Osteocyte (in vitro differentiated cells): ENCODE results near the gene TYW1. TPM values are rescaled to one million over a fixed set of nuclear protein-coding genes. Genes with fewer than 3 reads are reported as not detected.
"Not testable (repeated sequence)": the region's sequence is repeated elsewhere in the genome, so short reads cannot be mapped to it uniquely, and the experiment has no call there.

Source experiments
- DNase-seq: peaks from one replicate; pipeline ENCODE4 v3.0.0; 2021; ENCODE audit warnings: mixed read lengths; ENCODE audit not compliant: unreplicated experiment; ENCODE audit errors: extremely low spot score
- H3K27ac Mint-ChIP-seq: one replicate; pipeline ENCODE4 v1.8.0; 2021; ENCODE audit warnings: mild to moderate bottlenecking, mixed read lengths; ENCODE audit not compliant: unreplicated experiment
- H3K27me3 Mint-ChIP-seq: one replicate; pipeline ENCODE4 v1.8.0; 2021; ENCODE audit warnings: mixed read lengths; ENCODE audit not compliant: unreplicated experiment
- H3K36me3 Mint-ChIP-seq: one replicate; pipeline ENCODE4 v1.8.0; 2021; ENCODE audit warnings: mixed read lengths; ENCODE audit not compliant: unreplicated experiment
- H3K4me1 Mint-ChIP-seq: one replicate; pipeline ENCODE4 v1.8.0; 2021; ENCODE audit warnings: mixed read lengths; ENCODE audit not compliant: unreplicated experiment
- H3K4me3 Mint-ChIP-seq: one replicate; pipeline ENCODE4 v1.8.0; 2021; ENCODE audit warnings: mild to moderate bottlenecking, moderate library complexity, mixed read lengths; ENCODE audit not compliant: unreplicated experiment
- H3K9me3 Mint-ChIP-seq: one replicate; pipeline ENCODE4 v1.8.0; 2021; ENCODE audit warnings: mixed read lengths; ENCODE audit not compliant: unreplicated experiment
- CTCF ChIP-seq: fragments of 200-600 bp; sonication (generic); IDR thresholded peaks from 2 replicates; pipeline ENCODE4 v1.5.0; 2021; ENCODE audit warnings: antibody characterized with exemption, mild to moderate bottlenecking, moderate library complexity
- total RNA-seq: library from RNA; stranded (reverse); gene quantifications from 2 replicates; pipeline ENCODE4 v1.2.1, GENCODE V29; 2021

TYW1 gene
- total RNA-seq, 1 donor from 2014 or later: 17.2 TPM

- H3K27me3 Mint-ChIP-seq: no peaks in the 10 kb centered on the region
- H3K27ac Mint-ChIP-seq: no peak overlapping the region
- no peak for TF ChIP-seq CTCF
- peaks cover 14% of the 10 kb centered on the region for H3K4me1 Mint-ChIP-seq
- peaks cover 11% of the 10 kb centered on the region for H3K36me3 Mint-ChIP-seq
- no peak overlapping the region for H3K4me3 Mint-ChIP-seq
- H3K9me3 Mint-ChIP-seq: no peaks in the 10 kb centered on the region
- DNase-seq: no peak
Observed at GRCh38 chr7:67100956-67101361, 104.3 kb downstream of the TYW1 start.

- peaks cover 14% of the 10 kb centered on the region for H3K4me1 Mint-ChIP-seq
- H3K4me3 Mint-ChIP-seq, DNase-seq, H3K9me3 Mint-ChIP-seq, H3K36me3 Mint-ChIP-seq, H3K27me3 Mint-ChIP-seq: not testable (repeated sequence)
- H3K27ac Mint-ChIP-seq: peak overlapping the region; percentile 24
Observed at GRCh38 chr7:67104937-67105336, 108.3 kb downstream of the TYW1 start.

GRCh38 chr7:67105377-67105776, 108.7 kb downstream of the TYW1 start:
- no peak for DNase-seq
- H3K9me3 Mint-ChIP-seq: no peaks in the 10 kb centered on the region
- H3K36me3 Mint-ChIP-seq: peaks cover 10% of the 10 kb centered on the region
- H3K4me3 Mint-ChIP-seq: no peak overlapping the region
- TF ChIP-seq CTCF: no peak
- H3K27ac Mint-ChIP-seq: no peak overlapping the region
- peaks cover 14% of the 10 kb centered on the region for H3K4me1 Mint-ChIP-seq
- H3K27me3 Mint-ChIP-seq: no peaks in the 10 kb centered on the region

GRCh38 chr7:67106255-67106654, 109.6 kb downstream of the TYW1 start:
- H3K9me3 Mint-ChIP-seq, H3K4me3 Mint-ChIP-seq, DNase-seq, H3K27ac Mint-ChIP-seq, H3K27me3 Mint-ChIP-seq: not testable (repeated sequence)
- Mint-ChIP-seq H3K4me1 (peaks cover 14% of the 10 kb centered on the region), H3K36me3 (peaks cover 12% of the 10 kb centered on the region)

- H3K4me3 Mint-ChIP-seq, H3K27me3 Mint-ChIP-seq, H3K27ac Mint-ChIP-seq, H3K4me1 Mint-ChIP-seq, H3K36me3 Mint-ChIP-seq, DNase-seq, H3K9me3 Mint-ChIP-seq: not testable (repeated sequence)
Observed at GRCh38 chr7:67111342-67111741, 114.7 kb downstream of the TYW1 start.

- not testable (repeated sequence) for H3K27ac Mint-ChIP-seq, H3K36me3 Mint-ChIP-seq, H3K4me3 Mint-ChIP-seq, H3K4me1 Mint-ChIP-seq, DNase-seq, H3K27me3 Mint-ChIP-seq, H3K9me3 Mint-ChIP-seq
Observed at GRCh38 chr7:67114483-67115246, 118.0 kb downstream of the TYW1 start.

- not testable (repeated sequence) for H3K4me3 Mint-ChIP-seq, H3K4me1 Mint-ChIP-seq, DNase-seq, H3K27me3 Mint-ChIP-seq, H3K36me3 Mint-ChIP-seq, H3K9me3 Mint-ChIP-seq, H3K27ac Mint-ChIP-seq
Observed at GRCh38 chr7:67120491-67120890, 123.9 kb downstream of the TYW1 start.

- H3K4me3 Mint-ChIP-seq, H3K9me3 Mint-ChIP-seq, H3K36me3 Mint-ChIP-seq, H3K27me3 Mint-ChIP-seq, DNase-seq: not testable (repeated sequence)
- Mint-ChIP-seq H3K27ac (peak overlapping the region; percentile 55), H3K4me1 (peaks cover 36% of the 10 kb centered on the region)
Observed at GRCh38 chr7:67128257-67128656, 131.6 kb downstream of the TYW1 start.

GRCh38 chr7:67130766-67131165, 134.1 kb downstream of the TYW1 start:
- peaks cover 39% of the 10 kb centered on the region for H3K4me1 Mint-ChIP-seq
- H3K4me3 Mint-ChIP-seq, H3K27me3 Mint-ChIP-seq, H3K36me3 Mint-ChIP-seq, DNase-seq, H3K9me3 Mint-ChIP-seq, H3K27ac Mint-ChIP-seq: not testable (repeated sequence)

GRCh38 chr7:67134912-67135311, 138.3 kb downstream of the TYW1 start:
- DNase-seq, H3K9me3 Mint-ChIP-seq, H3K36me3 Mint-ChIP-seq, H3K27me3 Mint-ChIP-seq, H3K27ac Mint-ChIP-seq, H3K4me3 Mint-ChIP-seq: not testable (repeated sequence)
- peaks cover 13% of the 10 kb centered on the region for H3K4me1 Mint-ChIP-seq
